K562 (cell line): ENCODE results near the gene IDI2. TPM values are rescaled to one million over a fixed set of nuclear protein-coding genes. Genes with fewer than 3 reads are reported as not detected.

Experiments used
- ATAC-seq: fragments of 200-7000 bp; cut with Tn5 transposase; 3 replicates; pipeline ENCODE4 v1.9.1; 2020; ENCODE audit warnings: moderate library complexity
- BruUV-seq: library from RNA; stranded (reverse); fragments of 400-500 nt; replicated peaks from 2 replicates; lab custom pipeline; 2021; lab: Mats Ljungman, UMichigan
- CTCF ChIA-PET: fragments of 300-600 bp; formaldehyde crosslinking; extraction: SDS; loops from one replicate; lab custom pipeline; 2021; ENCODE audit warnings: low intra/inter-chr PET ratio; lab: Yijun Ruan, JAX
- POLR2A ChIA-PET: fragments of 300-600, 350-650 bp; sonication (Branson Sonifier 250); formaldehyde crosslinking; extraction: SDS; loops from one replicate; lab custom pipeline; 2021; ENCODE audit warnings: antibody characterized with exemption, inconsistent platforms; lab: Yijun Ruan, JAX
- DNase-seq, 4 experiments: peaks; one replicate each; pipeline versions ENCODE4 v3.0.0 to v3.0.0-alpha.2; 2011 to 2018; ENCODE audit warnings: low spot score in 3 of 4, mixed read lengths in 3 of 4; ENCODE audit errors: extremely low read depth in 1 of 4
- FAIRE-seq: peaks from 2 replicates; lab custom pipeline; 2011; peaks lifted over from hg19 to GRCh38; lab: Jason Lieb, UNC
- H2AFZ ChIP-seq: 2 replicates; pipeline ENCODE4 v1.6.0; 2011; ENCODE audit warnings: low read depth, low read length, control low read depth, inconsistent platforms
- H3K27ac ChIP-seq: fragments of 200-600 bp; 3 replicates; pipeline ENCODE4 v1.8.0; 2011; ENCODE audit warnings: low read depth, mild to moderate bottlenecking, control low read depth, inconsistent platforms, low read length, moderate library complexity, mixed read lengths; ENCODE audit errors: extremely low read depth
- H3K27me3 ChIP-seq, 2 experiments: fragments of 300-600 bp in 1 of 2; 2 replicates in 1 of 2; 3 replicates in 1 of 2; pipeline versions ENCODE4 v1.6.0 to v1.8.0; 2011; ENCODE audit warnings: inconsistent platforms in 2 of 2, low read length in 2 of 2, mild to moderate bottlenecking in 1 of 2, mixed read lengths in 1 of 2, moderate library complexity in 1 of 2; ENCODE audit not compliant: control insufficient read depth in 2 of 2, insufficient read depth in 2 of 2
- H3K36me3 ChIP-seq: fragments of 300-600 bp; 3 replicates; pipeline ENCODE4 v1.8.0; 2011; ENCODE audit warnings: mild to moderate bottlenecking, low read length, inconsistent platforms; ENCODE audit not compliant: control insufficient read depth, insufficient read depth
- H3K4me1 ChIP-seq, 2 experiments: fragments of 200-600 bp in 1 of 2; replicated peaks in 1 of 2; 2 replicates in 1 of 2; 3 replicates in 1 of 2; pipeline versions ENCODE4 v1.5.1 to v1.8.0; 2011; ENCODE audit warnings: inconsistent platforms in 2 of 2, low read length in 2 of 2, mild to moderate bottlenecking in 1 of 2, mixed read lengths in 1 of 2, moderate library complexity in 1 of 2; ENCODE audit not compliant: control insufficient read depth in 2 of 2, insufficient read depth in 2 of 2
- H3K4me2 ChIP-seq: 2 replicates; pipeline ENCODE4 v1.6.1; 2011; ENCODE audit warnings: low read length, control low read depth, inconsistent platforms, mixed read lengths; ENCODE audit not compliant: insufficient read depth
- H3K4me3 ChIP-seq: fragments of 200-600 bp; sonication (generic), shearing (Covaris generic); 2 replicates; pipeline ENCODE4 v1.5.1; 2016; ENCODE audit warnings: control low read depth, inconsistent platforms
- H3K79me2 ChIP-seq: fragments of 200-600 bp; 3 replicates; pipeline ENCODE4 v1.8.0; 2011; ENCODE audit warnings: low read length, inconsistent platforms; ENCODE audit not compliant: control insufficient read depth, insufficient read depth
- H3K9ac ChIP-seq, 2 experiments: 2 replicates each; pipeline versions ENCODE4 v1.6.0 to v1.6.1; 2011; ENCODE audit warnings: low read depth in 2 of 2, low read length in 2 of 2, control low read depth in 1 of 2, inconsistent platforms in 1 of 2, mild to moderate bottlenecking in 1 of 2, mixed read lengths in 1 of 2; ENCODE audit not compliant: insufficient read depth in 1 of 2
- H3K9me1 ChIP-seq: one replicate; pipeline ENCODE4 v1.6.0; 2011; ENCODE audit warnings: inconsistent platforms, mild to moderate bottlenecking, low read length, moderate library complexity; ENCODE audit not compliant: control insufficient read depth, insufficient read depth
- H3K9me3 ChIP-seq: replicated peaks from 2 replicates; pipeline ENCODE4 v1.5.1; 2011; ENCODE audit warnings: low read depth, low read length, inconsistent platforms; ENCODE audit not compliant: control insufficient read depth, insufficient read depth
- H4K20me1 ChIP-seq: replicated peaks from 2 replicates; pipeline ENCODE4 v1.6.1; 2011; ENCODE audit warnings: low read length, inconsistent platforms, mixed read lengths; ENCODE audit not compliant: control insufficient read depth, insufficient read depth
- CEBPG ChIP-seq, 3 experiments: fragments of 200-800 bp in 1 of 3; sonication (Bioruptor generic) in 1 of 3; sonication (generic) in 1 of 3; formaldehyde crosslinking in 1 of 3; IDR thresholded peaks in 2 of 3; conservative IDR thresholded peaks in 1 of 3; 2 replicates each; pipeline versions ENCODE4 v1.6.1 to v1.8.0; 2016 to 2022; ENCODE audit warnings: missing compliant biosample characterization in 2 of 3, missing genetic modification characterization in 2 of 3, mild to moderate bottlenecking in 1 of 3, missing genetic modification reagents in 1 of 3
- RBM17 ChIP-seq: fragments of 200-400 bp; formaldehyde crosslinking; IDR thresholded peaks from 2 replicates; pipeline ENCODE4 v1.6.1; 2017; ENCODE audit warnings: low read depth, mild to moderate bottlenecking, low read length, borderline replicate concordance
- ZFP91 ChIP-seq: sonication (generic); formaldehyde crosslinking; IDR thresholded peaks from 2 replicates; pipeline ENCODE4 v1.8.0; 2022; ENCODE audit warnings: mild to moderate bottlenecking, missing genetic modification reagents
- in situ Hi-C: fragments of 300-500 bp; cut with MboI; formaldehyde crosslinking; loops from 4 replicates; pipeline ENCODE4 v1.15.0; 2018; ENCODE audit warnings: inconsistent platforms, mixed read lengths
- intact Hi-C: fragments of 100-400 bp; cut with micrococcal nuclease; formaldehyde crosslinking; loops from 2 replicates; pipeline ENCODE4 v1.14.2; 2022
- polyA plus RNA-seq, 8 experiments: library from polyadenylated mRNA; depleted of rRNA in 4 of 8; stranded (reverse) in 5 of 8; unstranded in 3 of 8; fragments of >200 nt; fragmentation: Nextera tagmentation in 2 of 8; fragmentation: Illumina TruSeq in 1 of 8; extraction: Ambion mirVana in 2 of 8; extraction: Trizol in 1 of 8; gene quantifications; 2 replicates each; pipeline versions ENCODE4 v1.2.1 to v1.2.3, GENCODE V29; 2011 to 2014; ENCODE audit warnings: inconsistent platforms in 1 of 8, missing spikeins in 1 of 8
- total RNA-seq, 7 experiments: library from RNA; depleted of rRNA in 6 of 7; stranded (reverse); fragments of >200 nt in 6 of 7; fragmentation: Illumina TruSeq in 2 of 7; extraction: Trizol in 2 of 7; gene quantifications; 2 replicates each; pipeline versions ENCODE4 v1.2.1 to v1.2.3, GENCODE V29; 2011 to 2021; ENCODE audit warnings: low replicate concordance in 1 of 7

The IDI2 gene
- total and polyA plus RNA-seq, 9 of the 15 experiments (the other 6 are each of a cell fraction or from before 2014, with no cell fraction given), result not detected

GRCh38 chr10:992871-993270 lies 32.8 kb downstream of the IDI2 start:
- no peaks in the 10 kb centered on the region for H3K27me3 ChIP-seq
- intact Hi-C loops (no loop called here), in situ Hi-C loops (no loop called here)
- H3K79me2 ChIP-seq, result peaks cover 75% of the 10 kb centered on the region
- ChIA-PET CTCF (no interaction called here), POLR2A (interaction anchor here (0.6 to 1.7 kb wide), 3 partner anchors 10 to 100 kb away, joined by 3 to 8 read pairs (median 3); no protein-coding TSS in a partner anchor)
- no peak for TF ChIP-seq CEBPG (CRISPR knock-in tag; IDR thresholded peaks at IDR 0.05)
- TF ChIP-seq CEBPG (tag; conservative IDR thresholded peaks at IDR 0.05 in 1 of 2, IDR thresholded peaks at IDR 0.05 in 1 of 2), result peak in 1 of 2 experiments; percentile 63; a peak in 1 of 4 replicates
- TF ChIP-seq ZFP91, result no peak
- TF ChIP-seq RBM17, result no peak
- no peak overlapping the region for H3K9ac ChIP-seq
- DNase-seq, result no peak
- ATAC-seq, result no peak
- no peak for FAIRE-seq
- no peaks in the 10 kb centered on the region for H3K9me1 ChIP-seq
- H3K4me2 ChIP-seq, result no peak overlapping the region
- peaks cover 22% of the 10 kb centered on the region for H4K20me1 ChIP-seq
- H2AFZ ChIP-seq, result no peak overlapping the region
- H3K9me3 ChIP-seq, result no peaks in the 10 kb centered on the region
- peaks cover 11% of the 10 kb centered on the region in 2 experiments; a peak in 4 of 5 replicates for H3K4me1 ChIP-seq
- H3K4me3 ChIP-seq, result no peak overlapping the region
- BruUV-seq, result no TSS peak
- H3K27ac ChIP-seq, result no peak overlapping the region
- H3K36me3 ChIP-seq, result peaks cover 80% of the 10 kb centered on the region
